DOHH2 (cell line): ENCODE measurements around the gene DSCAML1.

Source experiments
- CTCF ChIP-seq: fragments of 200-600 bp; sonication (generic); IDR thresholded peaks from one replicate; pipeline ENCODE4 v1.5.1; 2014; ENCODE audit warnings: antibody characterized with exemption, mild to moderate bottlenecking, low read depth, low read length; ENCODE audit not compliant: poor library complexity, severe bottlenecking
- EZH2phosphoT487 ChIP-seq: fragments of 200-600 bp; sonication (generic); IDR thresholded peaks from 2 replicates; pipeline ENCODE4 v1.6.1; 2017; ENCODE audit warnings: borderline replicate concordance, mild to moderate bottlenecking, antibody characterized with exemption, low read length, moderate library complexity, mixed read lengths

DNA sequence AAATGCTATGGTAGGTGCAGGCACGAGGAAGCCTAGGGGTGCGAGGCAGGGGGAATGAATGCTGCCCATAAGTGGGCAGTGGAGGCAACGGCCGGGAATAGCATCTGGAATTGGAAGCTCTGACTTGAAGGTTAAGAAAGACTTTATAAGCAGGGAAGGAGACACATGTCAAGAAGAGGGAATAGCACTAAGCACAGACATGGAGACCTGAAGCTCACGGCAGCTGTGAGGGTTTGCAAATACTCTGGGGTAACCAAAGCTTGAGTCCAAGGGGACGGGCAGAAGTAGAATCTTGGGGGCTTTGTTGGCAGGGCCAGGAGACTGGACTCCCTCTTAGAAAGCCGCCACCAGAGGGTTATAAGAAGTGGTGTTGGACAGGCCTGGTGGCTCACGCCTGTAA lies 356.8 kb downstream of the DSCAML1 start:
- TF ChIP-seq CTCF (no peak), EZH2phosphoT487 (no peak)
